Activated CD4-positive, alpha-beta memory T cell treated with anti-CD3 and anti-CD28 coated beads for 36 hours (primary cell): Measurements from ENCODE around the gene GOT1. TPM values are rescaled to one million over a fixed set of nuclear protein-coding genes. Genes with fewer than 3 reads are reported as not detected.
A peak's percentile ranks its signal among the peaks of the same experiment; 100 is the strongest.

ENCODE experiments used
- CTCF ChIA-PET: fragments of 350-600 bp; sonication (Branson Sonifier 250); formaldehyde crosslinking; loops from one replicate; lab custom pipeline; 2021; ENCODE audit warnings: antibody characterized with exemption, inconsistent platforms; lab: Charles Lee
- POLR2A ChIA-PET: fragments of 350-600 bp; sonication (Branson Sonifier 250); formaldehyde crosslinking; loops from one replicate; lab custom pipeline; 2021; ENCODE audit warnings: antibody characterized with exemption; lab: Charles Lee
- DNase-seq: peaks from one replicate; pipeline ENCODE4 v3.0.0-alpha.2; 2020
- H3K27ac Mint-ChIP-seq: one replicate; pipeline ENCODE4 v1.8.0; 2021; ENCODE audit warnings: mixed read lengths
- H3K27me3 Mint-ChIP-seq: one replicate; pipeline ENCODE4 v1.8.0; 2021; ENCODE audit warnings: mixed read lengths
- H3K36me3 Mint-ChIP-seq: one replicate; pipeline ENCODE4 v1.8.0; 2021; ENCODE audit warnings: mixed read lengths
- H3K4me1 Mint-ChIP-seq: one replicate; pipeline ENCODE4 v1.8.0; 2021; ENCODE audit warnings: low read depth, mixed read lengths
- H3K4me3 Mint-ChIP-seq: one replicate; pipeline ENCODE4 v1.8.0; 2021; ENCODE audit warnings: mild to moderate bottlenecking, mixed read lengths
- H3K9me3 Mint-ChIP-seq: one replicate; pipeline ENCODE4 v1.8.0; 2021; ENCODE audit warnings: mixed read lengths
- intact Hi-C: fragments of 100-400 bp; cut with micrococcal nuclease; formaldehyde crosslinking; loops from one replicate; pipeline ENCODE4 v1.15.1; 2023
- total RNA-seq, 2 experiments: library from RNA; stranded (reverse); gene quantifications; one replicate each; pipeline ENCODE4 v1.2.3, GENCODE V29; 2021

GOT1 gene
- total RNA-seq, 2 experiments from 2014 or later, result 51.6 to 54.9 TPM

DNA sequence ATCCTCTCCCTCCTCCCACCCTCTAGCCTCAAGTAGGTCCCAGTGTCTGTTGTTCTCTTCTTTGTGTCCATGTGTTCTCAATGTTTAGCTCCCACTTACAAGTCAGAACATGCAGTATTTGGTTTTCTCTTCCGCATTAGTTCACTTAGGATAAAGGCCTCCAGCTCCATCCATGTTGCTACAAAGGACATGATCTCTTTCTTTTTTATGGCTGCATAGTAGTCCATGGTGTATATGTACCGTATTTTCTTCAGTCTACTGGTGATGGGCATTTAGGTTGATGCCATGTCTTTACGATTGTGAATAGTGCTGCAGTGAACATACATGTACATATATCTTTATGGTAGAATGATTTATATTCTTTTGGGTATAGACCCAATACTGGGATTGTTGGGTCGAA, 1.6 kb upstream of the GOT1 start:
- H3K27me3 Mint-ChIP-seq, result no peaks in the 10 kb centered on the region
- intact Hi-C loops, result loop anchor here (5.0 kb wide), 2 partner anchors 940 to 965 kb away; no protein-coding TSS in a partner anchor
- peak overlapping the region; percentile 73 for H3K27ac Mint-ChIP-seq
- no peak for DNase-seq
- H3K36me3 Mint-ChIP-seq, result peaks cover 5% of the 10 kb centered on the region
- ChIA-PET POLR2A (no interaction called here), CTCF (interaction anchor here (1.7 kb wide), 1 partner anchor 128 kb away, joined by 5 read pairs; no protein-coding TSS in a partner anchor)
- peaks cover 36% of the 10 kb centered on the region for H3K4me1 Mint-ChIP-seq
- H3K4me3 Mint-ChIP-seq, result peak overlapping the region; percentile 99
- no peaks in the 10 kb centered on the region for H3K9me3 Mint-ChIP-seq

- Mint-ChIP-seq H3K9me3 (no peaks in the 10 kb centered on the region), H3K36me3 (peaks cover 5% of the 10 kb centered on the region), H3K4me3 (peak overlapping the region; percentile 99), H3K27me3 (no peaks in the 10 kb centered on the region), H3K4me1 (peaks cover 34% of the 10 kb centered on the region), H3K27ac (peak overlapping the region; percentile 90)
- ChIA-PET CTCF (interaction anchor here (0.6 to 2.4 kb wide), 6 partner anchors 8 to 964 kb away, joined by 3 to 18 read pairs (median 4); partner anchors contain the start of gene DNMBP), POLR2A (interaction anchor here (0.6 to 2.8 kb wide), 6 partner anchors 11 to 301 kb away, joined by 3 to 24 read pairs (median 6); partner anchors contain the start of genes COX15, CUTC and SLC25A28)
- DNase-seq, result no peak
- intact Hi-C loops, result loop anchor here (2.0 to 5.0 kb wide), 6 partner anchors 38 to 1296 kb away; partner anchors contain the start of gene R3HCC1L
Observed at GRCh38 chr10:99431190-99431760, 851 bp upstream of the GOT1 start.

DNA sequence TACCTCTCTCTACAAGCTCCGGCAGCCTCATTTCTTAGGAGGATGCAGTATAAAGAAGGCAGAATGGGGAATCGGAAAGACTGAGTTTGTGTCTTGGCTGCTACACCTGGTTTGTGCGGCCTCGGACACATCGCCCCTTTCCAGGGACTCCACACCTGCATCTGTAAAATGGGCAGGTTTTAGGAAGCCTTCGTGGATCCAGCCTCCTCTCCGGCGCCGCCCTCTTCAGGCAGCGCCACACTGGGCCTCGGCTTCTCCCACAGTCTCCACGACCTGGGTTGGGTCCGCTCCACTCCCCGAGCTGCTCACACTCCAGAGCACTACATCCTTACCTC, 341 bp downstream of the GOT1 start:
- ChIA-PET POLR2A (interaction anchor here (0.7 to 2.8 kb wide), 5 partner anchors 21 to 984 kb away, joined by 3 to 24 read pairs (median 7); partner anchors contain the start of genes COX15, CUTC and SLC25A28), CTCF (interaction anchor here (0.5 to 2.4 kb wide), 6 partner anchors 38 to 189 kb away, joined by 3 to 18 read pairs (median 3); no protein-coding TSS in a partner anchor)
- intact Hi-C loops, result loop anchor here (1.0 to 5.0 kb wide), 9 partner anchors 37 to 1295 kb away; partner anchors contain the start of genes COX15, CUTC, ENTPD7 and R3HCC1L

GRCh38 chr10:99429517-99430095, 818 bp downstream of the GOT1 start:
- intact Hi-C loops, result loop anchor here (1.0 to 5.0 kb wide), 9 partner anchors 37 to 1295 kb away; partner anchors contain the start of genes COX15, CUTC, ENTPD7 and R3HCC1L
- H3K9me3 Mint-ChIP-seq, result no peaks in the 10 kb centered on the region
- ChIA-PET CTCF (interaction anchor here (0.8 to 2.4 kb wide), 5 partner anchors 37 to 189 kb away, joined by 3 to 18 read pairs (median 3); no protein-coding TSS in a partner anchor), POLR2A (interaction anchor here (1.9 to 2.8 kb wide), 3 partner anchors 187 to 302 kb away, joined by 7 to 24 read pairs (median 8); partner anchors contain the start of genes COX15, CUTC and SLC25A28)
- no peaks in the 10 kb centered on the region for H3K27me3 Mint-ChIP-seq
- peaks cover 12% of the 10 kb centered on the region for H3K36me3 Mint-ChIP-seq
- peak overlapping the region; percentile 99 for H3K4me3 Mint-ChIP-seq
- H3K27ac Mint-ChIP-seq, result peak overlapping the region; percentile 90
- H3K4me1 Mint-ChIP-seq, result peaks cover 31% of the 10 kb centered on the region
- DNase-seq, result no peak

More for the DNA sequence above, 341 bp downstream of the GOT1 start:
- H3K9me3 Mint-ChIP-seq, result no peaks in the 10 kb centered on the region
- DNase-seq, result no peak
- H3K4me3 Mint-ChIP-seq, result peak overlapping the region; percentile 99
- H3K36me3 Mint-ChIP-seq, result peaks cover 7% of the 10 kb centered on the region
- H3K27me3 Mint-ChIP-seq, result no peaks in the 10 kb centered on the region
- peak overlapping the region; percentile 90 for H3K27ac Mint-ChIP-seq
- H3K4me1 Mint-ChIP-seq, result peaks cover 31% of the 10 kb centered on the region

DNA sequence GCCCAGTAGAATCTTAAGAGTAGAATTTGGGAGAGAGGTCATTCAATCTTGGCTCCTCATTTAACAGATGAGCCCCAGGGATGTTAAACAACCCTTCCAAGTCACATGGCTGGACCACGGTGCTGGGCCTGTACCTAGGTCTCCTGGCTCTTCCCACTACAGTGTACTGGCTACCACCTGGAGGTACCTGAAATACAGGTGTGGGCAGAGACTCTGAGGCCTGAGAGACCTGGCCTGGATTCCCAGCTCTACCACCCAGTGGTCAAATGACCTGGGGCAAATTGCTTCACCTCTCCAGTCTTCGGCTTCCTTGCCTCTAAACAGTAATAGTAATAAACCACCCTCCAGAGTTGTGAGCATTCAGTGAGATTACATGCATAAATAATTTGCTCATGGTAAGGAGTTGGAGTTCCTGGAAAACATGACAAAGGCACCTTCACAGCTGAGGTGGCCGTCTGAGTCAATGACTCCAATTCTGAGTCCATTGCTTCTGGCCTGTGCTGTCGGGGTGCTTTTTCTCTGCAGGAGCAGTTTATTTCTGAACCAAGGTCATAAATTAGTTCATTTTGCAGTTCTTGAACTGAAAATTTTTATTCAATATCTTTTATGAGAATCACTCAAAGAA, 2.7 kb downstream of the GOT1 start:
- POLR2A ChIA-PET, result no interaction called here
- Mint-ChIP-seq H3K27me3 (no peaks in the 10 kb centered on the region), H3K27ac (no peak overlapping the region), H3K36me3 (peaks cover 9% of the 10 kb centered on the region), H3K4me3 (no peak overlapping the region), H3K9me3 (no peaks in the 10 kb centered on the region), H3K4me1 (peaks cover 27% of the 10 kb centered on the region)
- CTCF ChIA-PET, result no interaction called here
- DNase-seq, result peak; percentile 18
- intact Hi-C loops, result no loop called here

- peaks cover 9% of the 10 kb centered on the region for H3K36me3 Mint-ChIP-seq
- no peak overlapping the region for H3K27ac Mint-ChIP-seq
- H3K27me3 Mint-ChIP-seq, result no peaks in the 10 kb centered on the region
- no peak for DNase-seq
- H3K4me3 Mint-ChIP-seq, result no peak overlapping the region
- POLR2A ChIA-PET, result no interaction called here
- H3K9me3 Mint-ChIP-seq, result no peaks in the 10 kb centered on the region
- intact Hi-C loops, result no loop called here
- peaks cover 22% of the 10 kb centered on the region for H3K4me1 Mint-ChIP-seq
- CTCF ChIA-PET, result interaction anchor here (0.6 to 1.7 kb wide), 2 partner anchors 9 to 343 kb away, joined by 3 to 6 read pairs; no protein-coding TSS in a partner anchor
Observed at GRCh38 chr10:99426689-99427088, 3.7 kb downstream of the GOT1 start.

DNA sequence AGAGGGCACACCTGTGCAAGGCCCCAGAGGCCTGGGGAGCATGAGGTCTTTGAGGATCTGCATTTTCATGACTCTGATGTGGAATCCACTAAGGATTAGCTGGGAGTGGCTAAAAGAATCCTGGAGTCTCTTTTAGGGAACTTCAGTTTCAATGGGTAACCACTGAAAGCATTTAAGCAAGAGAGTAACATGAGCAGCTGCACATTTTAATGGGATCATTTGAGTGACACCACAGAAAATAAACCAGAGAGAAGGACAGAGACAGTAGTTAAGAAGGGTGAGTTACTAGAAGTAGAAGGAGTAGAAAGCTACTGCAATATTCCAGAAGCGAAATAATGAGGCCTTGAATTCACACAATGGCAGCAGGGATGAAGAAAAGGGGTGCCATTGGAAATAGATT, 5.2 kb downstream of the GOT1 start:
- no peaks in the 10 kb centered on the region for H3K9me3 Mint-ChIP-seq
- ChIA-PET POLR2A (no interaction called here), CTCF (interaction anchor here (1.7 kb wide), 1 partner anchor 11 kb away, joined by 6 read pairs; no protein-coding TSS in a partner anchor)
- DNase-seq, result no peak
- no peaks in the 10 kb centered on the region for H3K27me3 Mint-ChIP-seq
- H3K27ac Mint-ChIP-seq, result no peak overlapping the region
- H3K36me3 Mint-ChIP-seq, result peaks cover 13% of the 10 kb centered on the region
- intact Hi-C loops, result no loop called here
- H3K4me3 Mint-ChIP-seq, result no peak overlapping the region
- peaks cover 18% of the 10 kb centered on the region for H3K4me1 Mint-ChIP-seq

- H3K9me3 Mint-ChIP-seq, result no peaks in the 10 kb centered on the region
- ChIA-PET CTCF (interaction anchor here (1.1 kb wide), 1 partner anchor 11 kb away, joined by 3 read pairs; no protein-coding TSS in a partner anchor), POLR2A (no interaction called here)
- no peaks in the 10 kb centered on the region for H3K27me3 Mint-ChIP-seq
- H3K4me3 Mint-ChIP-seq, result no peak overlapping the region
- intact Hi-C loops, result no loop called here
- DNase-seq, result no peak
- peaks cover 15% of the 10 kb centered on the region for H3K4me1 Mint-ChIP-seq
- H3K36me3 Mint-ChIP-seq, result peaks cover 19% of the 10 kb centered on the region
- H3K27ac Mint-ChIP-seq, result no peak overlapping the region
Observed at GRCh38 chr10:99424656-99425055, 5.8 kb downstream of the GOT1 start.

- H3K4me3 Mint-ChIP-seq, result no peak overlapping the region
- ChIA-PET POLR2A (no interaction called here), CTCF (no interaction called here)
- H3K27me3 Mint-ChIP-seq, result no peaks in the 10 kb centered on the region
- intact Hi-C loops, result no loop called here
- peaks cover under 1% of the 10 kb centered on the region for H3K4me1 Mint-ChIP-seq
- H3K36me3 Mint-ChIP-seq, result peaks cover 33% of the 10 kb centered on the region
- H3K27ac Mint-ChIP-seq, result no peak overlapping the region
- DNase-seq, result no peak
- no peaks in the 10 kb centered on the region for H3K9me3 Mint-ChIP-seq
Observed at GRCh38 chr10:99422529-99423096, 7.8 kb downstream of the GOT1 start.

DNA sequence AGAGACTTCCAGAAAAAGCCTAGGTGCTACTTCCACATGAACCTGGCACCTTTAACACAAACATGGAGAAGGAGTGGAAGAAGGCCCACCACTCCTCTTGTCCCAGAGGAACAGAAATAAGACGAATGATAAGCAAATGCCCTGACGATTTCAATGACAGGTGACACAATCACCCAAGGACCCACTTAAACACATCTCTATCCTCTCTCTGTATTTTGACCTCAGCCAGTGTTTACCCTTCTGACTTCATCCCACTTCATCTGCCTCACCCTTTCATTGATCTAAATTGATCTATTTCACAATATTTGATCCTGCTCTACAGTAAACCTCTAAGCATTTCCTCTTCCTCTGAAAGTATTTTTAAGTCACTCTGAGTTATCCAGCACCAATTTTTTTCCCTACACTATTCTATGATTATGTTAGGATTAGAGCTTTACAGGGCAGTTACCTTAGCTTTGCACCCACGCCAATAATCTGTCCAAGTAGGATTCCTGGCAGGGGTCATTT, 9.1 kb downstream of the GOT1 start:
- DNase-seq, result no peak
- CTCF ChIA-PET, result no interaction called here
- intact Hi-C loops, result no loop called here
- Mint-ChIP-seq H3K4me1 (no peaks in the 10 kb centered on the region), H3K27me3 (no peaks in the 10 kb centered on the region), H3K4me3 (no peak overlapping the region), H3K27ac (no peak overlapping the region), H3K36me3 (peaks cover 38% of the 10 kb centered on the region), H3K9me3 (no peaks in the 10 kb centered on the region)
- POLR2A ChIA-PET, result no interaction called here

DNA sequence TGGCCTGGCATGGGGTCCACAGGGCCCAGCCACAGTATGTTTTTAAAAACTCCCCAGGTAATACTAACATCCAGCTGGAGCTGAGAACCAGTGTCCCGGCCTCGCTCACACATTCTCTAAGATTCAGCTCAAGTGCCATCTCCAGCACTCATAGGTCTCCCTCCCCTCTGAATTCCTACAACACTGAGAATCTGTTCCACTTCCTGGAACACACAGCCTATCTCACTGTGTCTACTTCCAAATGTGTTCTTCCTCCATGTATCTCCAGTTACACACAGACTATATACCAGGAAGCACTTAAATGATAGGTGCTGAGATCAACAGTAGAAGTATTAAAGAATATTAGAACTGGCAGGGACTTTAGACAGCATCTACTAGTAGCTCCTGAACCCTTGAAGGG, 10.7 kb downstream of the GOT1 start:
- ChIA-PET POLR2A (interaction anchor here (0.6 kb wide), 1 partner anchor 9 kb away, joined by 3 read pairs; no protein-coding TSS in a partner anchor), CTCF (no interaction called here)
- Mint-ChIP-seq H3K4me1 (no peaks in the 10 kb centered on the region), H3K27ac (no peak overlapping the region), H3K27me3 (no peaks in the 10 kb centered on the region), H3K4me3 (no peak overlapping the region), H3K36me3 (peaks cover 39% of the 10 kb centered on the region), H3K9me3 (no peaks in the 10 kb centered on the region)
- intact Hi-C loops, result no loop called here
- no peak for DNase-seq
